GM12878 (cell line): ENCODE results near the gene SIGMAR1. TPM values are rescaled to one million over a fixed set of nuclear protein-coding genes. Genes with fewer than 3 reads are reported as not detected.

Experiments
- ATAC-seq: fragments of 200-7000 bp; cut with Tn5 transposase; 3 replicates; pipeline ENCODE4 v1.9.1; 2020; ENCODE audit warnings: mild to moderate bottlenecking, moderate library complexity
- BruUV-seq: library from RNA; stranded (reverse); fragments of 400-500 nt; replicated peaks from 2 replicates; lab custom pipeline; 2021; lab: Mats Ljungman, UMichigan
- CTCF ChIA-PET: fragments of 300-600 bp; sonication (Branson Sonifier 250); formaldehyde crosslinking; extraction: SDS; loops from one replicate; lab custom pipeline; 2021; ENCODE audit warnings: inconsistent platforms; lab: Yijun Ruan, JAX
- POLR2A ChIA-PET: fragments of 350-600 bp; formaldehyde crosslinking; extraction: SDS; loops from one replicate; lab custom pipeline; 2021; ENCODE audit warnings: inconsistent platforms; lab: Charles Lee
- RAD21 ChIA-PET: fragments of 300-600 bp; sonication (Branson Sonifier 250); formaldehyde crosslinking; loops from one replicate; lab custom pipeline; 2023; ENCODE audit warnings: antibody characterized with exemption; ENCODE audit not compliant: unreplicated experiment; lab: Charles Lee
- SMC1A ChIA-PET: fragments of 300-600 bp; sonication (Branson Sonifier 250); formaldehyde crosslinking; loops from one replicate; lab custom pipeline; 2023; ENCODE audit not compliant: unreplicated experiment, uncharacterized antibody; lab: Charles Lee
- DNase-seq: peaks from one replicate; pipeline ENCODE4 v3.0.0-alpha.2; 2011; ENCODE audit warnings: low read depth, low spot score
- FAIRE-seq: peaks from 3 replicates; lab custom pipeline; 2011; peaks lifted over from hg19 to GRCh38; lab: Jason Lieb, UNC
- H2AFZ ChIP-seq: 2 replicates; pipeline ENCODE4 v1.6.0; 2011; ENCODE audit warnings: low read depth, low read length, control low read depth; ENCODE audit not compliant: control insufficient read depth
- H3K27ac ChIP-seq: 2 replicates; pipeline ENCODE4 v1.5.1; 2011; ENCODE audit warnings: control low read depth; ENCODE audit not compliant: control insufficient read depth, insufficient read depth
- H3K27me3 ChIP-seq, 2 experiments: replicated peaks in 1 of 2; 2 replicates each; pipeline versions ENCODE4 v1.6.0 to v1.6.1; 2011; ENCODE audit warnings: low read length in 1 of 2; ENCODE audit not compliant: control insufficient read depth in 2 of 2, insufficient read depth in 2 of 2
- H3K36me3 ChIP-seq, 2 experiments: 2 replicates each; pipeline ENCODE4 v1.5.1; 2011; ENCODE audit warnings: low read length in 1 of 2; ENCODE audit not compliant: control insufficient read depth in 2 of 2, insufficient read depth in 2 of 2
- H3K4me1 ChIP-seq: 2 replicates; pipeline ENCODE4 v1.6.1; 2011; ENCODE audit warnings: mild to moderate bottlenecking, low read length, moderate library complexity, mixed read lengths; ENCODE audit not compliant: control insufficient read depth, insufficient read depth
- H3K4me2 ChIP-seq: 2 replicates; pipeline ENCODE4 v1.6.0; 2011; ENCODE audit warnings: control low read depth; ENCODE audit not compliant: control insufficient read depth, insufficient read depth
- H3K4me3 ChIP-seq: fragments of 200-600 bp; sonication (generic); 2 replicates; pipeline ENCODE4 v1.5.1; 2016
- H3K79me2 ChIP-seq: 2 replicates; pipeline ENCODE4 v1.6.0; 2011; ENCODE audit warnings: low read length; ENCODE audit not compliant: control insufficient read depth, insufficient read depth
- H3K9ac ChIP-seq: 2 replicates; pipeline ENCODE4 v1.8.0; 2011; ENCODE audit warnings: low read length, control low read depth, mixed read lengths; ENCODE audit not compliant: control insufficient read depth, insufficient read depth
- H3K9me3 ChIP-seq: replicated peaks from 3 replicates; pipeline ENCODE4 v1.5.1; 2011; ENCODE audit warnings: mild to moderate bottlenecking, low read length; ENCODE audit not compliant: control insufficient read depth, insufficient read depth
- H4K20me1 ChIP-seq: 2 replicates; pipeline ENCODE4 v1.6.0; 2011; ENCODE audit not compliant: control insufficient read depth, insufficient read depth
- CBFB ChIP-seq: IDR thresholded peaks from 2 replicates; pipeline ENCODE4 v1.6.1; 2016; ENCODE audit warnings: antibody characterized with exemption, low read depth
- CBX3 ChIP-seq: fragments of 200-600 bp; sonication (generic); IDR thresholded peaks from 2 replicates; pipeline ENCODE4 v1.6.1; 2016; ENCODE audit warnings: low read depth, borderline replicate concordance
- CHD4 ChIP-seq: fragments of 200-600 bp; sonication (generic); IDR thresholded peaks from 2 replicates; pipeline ENCODE4 v1.6.1; 2016; ENCODE audit warnings: mild to moderate bottlenecking
- ELK1 ChIP-seq: IDR thresholded peaks from 2 replicates; pipeline ENCODE4 v1.6.1; 2012; ENCODE audit warnings: low read depth, low read length, improper control_type of control experiment
- EP300 ChIP-seq, 2 experiments: fragments of 150-350 bp in 1 of 2; IDR thresholded peaks; 2 replicates each; pipeline ENCODE4 v1.6.1; 2011 to 2012; ENCODE audit warnings: low read depth in 2 of 2, low read length in 2 of 2, borderline replicate concordance in 1 of 2, improper control_type of control experiment in 1 of 2, inconsistent platforms in 1 of 2; ENCODE audit not compliant: control insufficient read depth in 1 of 2
- HDAC6 ChIP-seq: fragments of 200-600 bp; sonication (generic); IDR thresholded peaks from one replicate; pipeline ENCODE4 v1.8.0; 2017; ENCODE audit warnings: antibody characterized with exemption; ENCODE audit not compliant: unreplicated experiment
- MLLT1 ChIP-seq: fragments of 450-650 bp; IDR thresholded peaks from 2 replicates; pipeline ENCODE4 v1.6.1; 2016; ENCODE audit warnings: mild to moderate bottlenecking
- NFYA ChIP-seq: IDR thresholded peaks from 2 replicates; pipeline ENCODE4 v1.6.1; 2011; ENCODE audit warnings: low read depth, mild to moderate bottlenecking, low read length, improper control_type of control experiment, borderline replicate concordance
- PBX3 ChIP-seq: IDR thresholded peaks from 2 replicates; pipeline ENCODE4 v1.6.1; 2011; ENCODE audit warnings: mild to moderate bottlenecking, low read depth, low read length, moderate library complexity; ENCODE audit not compliant: insufficient replicate concordance
- RAD51 ChIP-seq: fragments of 450-650 bp; IDR thresholded peaks from 2 replicates; pipeline ENCODE4 v1.6.1; 2016; ENCODE audit warnings: moderate library complexity, mild to moderate bottlenecking, inconsistent platforms
- SIX5 ChIP-seq: IDR thresholded peaks from 2 replicates; pipeline ENCODE4 v1.6.1; 2011; ENCODE audit warnings: mild to moderate bottlenecking, low read depth, low read length, moderate library complexity; ENCODE audit not compliant: severe bottlenecking
- SRF ChIP-seq, 2 experiments: IDR thresholded peaks; 2 replicates each; pipeline ENCODE4 v1.6.1; 2011; ENCODE audit warnings: low read depth in 2 of 2, low read length in 2 of 2, mild to moderate bottlenecking in 1 of 2, moderate library complexity in 1 of 2
- STAT1 ChIP-seq: fragments of 450-650 bp; conservative IDR thresholded peaks from 2 replicates; pipeline ENCODE4 v1.6.1; 2014; ENCODE audit warnings: antibody characterized with exemption, mild to moderate bottlenecking
- SUPT20H ChIP-seq: IDR thresholded peaks from 2 replicates; pipeline ENCODE4 v1.6.1; 2011; ENCODE audit warnings: low read depth, mild to moderate bottlenecking, low read length, moderate library complexity, borderline replicate concordance; ENCODE audit not compliant: control insufficient read depth
- TCF7 ChIP-seq: IDR thresholded peaks from 2 replicates; pipeline ENCODE4 v1.6.1; 2014; ENCODE audit warnings: antibody characterized with exemption, borderline replicate concordance
- WGBS: methylation state at CpG from one replicate; pipeline ENCODE4 v1.1.6; 2016; ENCODE audit warnings: low lambda C conversion rate; ENCODE audit not compliant: insufficient replicate concordance, insufficient coverage; ENCODE audit errors: missing lambda C conversion rate; 5-methylcytosine and 5-hydroxymethylcytosine counted together
- in situ Hi-C: fragments of 300-500 bp; cut with MboI; formaldehyde crosslinking; loops from 9 replicates; pipeline ENCODE4 v1.14.3; 2018; ENCODE audit warnings: mixed read lengths
- intact Hi-C: fragments of 100-400 bp; cut with micrococcal nuclease; formaldehyde crosslinking; loops from one replicate; pipeline ENCODE4 v1.14.2; 2022; ENCODE audit not compliant: unreplicated experiment
- polyA plus RNA-seq, 11 experiments: library from polyadenylated mRNA; depleted of rRNA in 4 of 11; unstranded in 6 of 11; stranded (reverse) in 5 of 11; fragments of >200 nt; fragmentation: Nextera tagmentation in 4 of 11; fragmentation: Illumina TruSeq in 1 of 11; extraction: Ambion mirVana in 4 of 11; extraction: Trizol in 1 of 11; gene quantifications; 1 replicate in 1 of 11; 2 replicates in 10 of 11; pipeline versions ENCODE4 v1.2.1 to v1.2.3, GENCODE V29; 2011 to 2016; ENCODE audit warnings: inconsistent platforms in 2 of 11, missing spikeins in 2 of 11, low read depth in 1 of 11
- total RNA-seq, 4 experiments: library from RNA; depleted of rRNA in 3 of 4; stranded (reverse); fragments of >200 nt in 3 of 4; fragmentation: Illumina TruSeq in 1 of 4; extraction: Trizol in 1 of 4; gene quantifications; 2 replicates each; pipeline versions ENCODE4 v1.2.1 to v1.2.3, GENCODE V29; 2013 to 2021

The SIGMAR1 gene
- total and polyA plus RNA-seq, 10 of the 15 experiments (the other 5 are each of a cell fraction or from before 2014, with no cell fraction given), result 7.1 to 133 (median 69.5) TPM

- Histone ChIP-seq H3K79me2 (no peaks in the 10 kb centered on the region), H3K36me3 (no peaks in the 10 kb centered on the region), H3K4me2 (no peak overlapping the region), H4K20me1 (no peaks in the 10 kb centered on the region), H3K27ac (no peak overlapping the region), H3K4me1 (no peaks in the 10 kb centered on the region), H2AFZ (no peak overlapping the region), H3K4me3 (no peak overlapping the region), H3K27me3 (no peaks in the 10 kb centered on the region)
- WGBS, result 65% methylated on average over 2 of the region's 2 CpGs
- intact Hi-C loops, result loop anchor here (1.0 kb wide), 1 partner anchor 26 kb away; no protein-coding TSS in a partner anchor
- no peak for ATAC-seq
- no TSS peak for BruUV-seq
- ChIA-PET CTCF (interaction anchor here (0.8 to 3.3 kb wide), 6 partner anchors 10 to 39 kb away, joined by 3 to 23 read pairs (median 4); partner anchors contain the start of gene SIGMAR1), SMC1A (interaction anchor here (1.1 kb wide), 1 partner anchor 310 kb away, joined by 3 read pairs; no protein-coding TSS in a partner anchor), RAD21 (no interaction called here), POLR2A (no interaction called here)
- no peak for FAIRE-seq
- TF ChIP-seq NFYA (no peak), CBFB (no peak), EP300 (IDR thresholded peaks at IDR 0.05; ENCODE audit: borderline replicate concordance in 1 of 2, control insufficient read depth in 1 of 2, low read depth in 2 of 2, low read length in 2 of 2) (no peak), SRF (IDR thresholded peaks at IDR 0.05; ENCODE audit: low read depth in 2 of 2, low read length in 2 of 2) (no peak), SIX5 (no peak), CBX3 (no peak), ELK1 (no peak), RAD51 (no peak), STAT1 (no peak), CHD4 (no peak), HDAC6 (no peak), PBX3 (no peak), SUPT20H (no peak), TCF7 (no peak), MLLT1 (no peak)
- TF ChIP-seq, all 136 proteins: peak for 0
- no peak for DNase-seq
- Histone ChIP-seq H3K9me3 (no peaks in the 10 kb centered on the region), H3K9ac (no peak overlapping the region)
- in situ Hi-C loops, result no loop called here
Observed at GRCh38 chr9:34675869-34676268, 38.3 kb upstream of the SIGMAR1 start.
